Loucy (cell line): ENCODE results near the gene TLE7.

Experiments used
- CTCF ChIP-seq: fragments of 200-600 bp; sonication (generic); conservative IDR thresholded peaks from 2 replicates; pipeline ENCODE4 v1.5.1; 2014; ENCODE audit warnings: mild to moderate bottlenecking, antibody characterized with exemption, low read length
- EZH2phosphoT487 ChIP-seq: fragments of 200-600 bp; IDR thresholded peaks from 2 replicates; pipeline ENCODE4 v1.6.1; 2018; ENCODE audit warnings: antibody characterized with exemption, mild to moderate bottlenecking, moderate library complexity, borderline replicate concordance

- TF ChIP-seq CTCF (no peak), EZH2phosphoT487 (no peak)
Observed at GRCh38 chr16:71436473-71436872, 5.4 kb downstream of the TLE7 start.
